ENCODE data around the gene ZDHHC12.
"Not testable (repeated sequence)": the region's sequence is repeated elsewhere in the genome, so short reads cannot be mapped to it uniquely, and the experiment has no call there.

The ZDHHC12 gene

GRCh38 chr9:128712451-128713410, 11.2 kb downstream of the ZDHHC12 start:
- no peak for DNase-seq (ENCODE audit: low read depth, low spot score)

- DNase-seq (ENCODE audit: low read depth, low spot score) = no peak
Measured at GRCh38 chr9:128707446-128707845, 16.5 kb downstream of the ZDHHC12 start.

DNA sequence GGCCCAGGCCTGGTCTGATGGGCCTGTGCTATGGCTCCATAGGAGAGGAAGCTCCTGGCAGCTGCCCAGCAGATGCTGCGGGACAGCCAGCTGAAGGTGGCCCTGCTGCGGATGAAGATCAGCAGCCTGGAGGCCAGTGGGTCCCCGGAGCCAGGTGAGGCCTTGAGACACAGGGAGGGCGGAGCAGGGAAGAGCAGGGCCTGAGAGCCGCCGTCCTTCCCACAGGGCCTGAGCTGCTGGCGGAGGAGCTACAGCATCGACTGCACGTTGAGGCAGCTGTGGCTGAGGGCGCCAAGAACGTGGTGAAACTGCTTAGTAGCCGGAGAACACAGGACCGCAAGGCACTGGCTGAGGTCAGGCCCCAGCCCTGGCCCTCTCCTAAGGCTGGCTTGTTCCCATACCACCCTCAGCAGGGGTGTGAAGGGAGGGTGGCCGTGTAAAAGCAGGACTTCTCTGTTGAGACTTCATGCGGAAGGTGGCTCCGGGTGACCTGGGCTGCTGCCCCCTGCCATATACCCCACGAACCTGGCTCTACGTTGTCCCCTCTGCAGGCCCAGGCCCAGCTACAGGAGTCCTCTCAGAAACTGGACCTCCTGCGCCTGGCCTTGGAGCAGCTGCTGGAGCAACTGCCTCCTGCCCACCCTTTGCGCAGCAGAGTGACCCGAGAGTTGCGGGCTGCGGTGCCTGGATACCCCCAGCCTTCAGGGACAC, 17.1 kb downstream of the ZDHHC12 start:
- no peak for DNase-seq (ENCODE audit: low read depth, low spot score)

DNA sequence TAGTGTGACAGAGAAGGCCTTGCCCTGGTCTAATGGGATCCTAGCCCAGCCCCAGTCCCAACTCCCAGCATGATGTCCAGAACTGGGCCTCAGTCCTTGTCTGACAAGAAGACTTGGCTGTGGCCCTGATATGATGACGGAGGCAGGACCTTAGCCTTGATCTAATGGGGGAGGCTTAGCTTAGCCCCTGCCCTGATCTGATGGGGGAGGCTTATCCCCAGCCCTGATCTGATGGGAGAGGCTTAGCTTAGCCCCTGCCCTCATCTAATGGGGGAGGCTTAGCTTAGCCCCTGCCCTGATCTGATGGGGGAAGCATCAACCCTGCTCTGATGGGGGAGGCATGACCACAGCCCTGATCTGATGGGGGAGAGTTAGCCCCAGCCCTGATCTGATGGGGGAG, 17.9 kb downstream of the ZDHHC12 start:
- DNase-seq (ENCODE audit: low read depth, low spot score) = no peak

DNA sequence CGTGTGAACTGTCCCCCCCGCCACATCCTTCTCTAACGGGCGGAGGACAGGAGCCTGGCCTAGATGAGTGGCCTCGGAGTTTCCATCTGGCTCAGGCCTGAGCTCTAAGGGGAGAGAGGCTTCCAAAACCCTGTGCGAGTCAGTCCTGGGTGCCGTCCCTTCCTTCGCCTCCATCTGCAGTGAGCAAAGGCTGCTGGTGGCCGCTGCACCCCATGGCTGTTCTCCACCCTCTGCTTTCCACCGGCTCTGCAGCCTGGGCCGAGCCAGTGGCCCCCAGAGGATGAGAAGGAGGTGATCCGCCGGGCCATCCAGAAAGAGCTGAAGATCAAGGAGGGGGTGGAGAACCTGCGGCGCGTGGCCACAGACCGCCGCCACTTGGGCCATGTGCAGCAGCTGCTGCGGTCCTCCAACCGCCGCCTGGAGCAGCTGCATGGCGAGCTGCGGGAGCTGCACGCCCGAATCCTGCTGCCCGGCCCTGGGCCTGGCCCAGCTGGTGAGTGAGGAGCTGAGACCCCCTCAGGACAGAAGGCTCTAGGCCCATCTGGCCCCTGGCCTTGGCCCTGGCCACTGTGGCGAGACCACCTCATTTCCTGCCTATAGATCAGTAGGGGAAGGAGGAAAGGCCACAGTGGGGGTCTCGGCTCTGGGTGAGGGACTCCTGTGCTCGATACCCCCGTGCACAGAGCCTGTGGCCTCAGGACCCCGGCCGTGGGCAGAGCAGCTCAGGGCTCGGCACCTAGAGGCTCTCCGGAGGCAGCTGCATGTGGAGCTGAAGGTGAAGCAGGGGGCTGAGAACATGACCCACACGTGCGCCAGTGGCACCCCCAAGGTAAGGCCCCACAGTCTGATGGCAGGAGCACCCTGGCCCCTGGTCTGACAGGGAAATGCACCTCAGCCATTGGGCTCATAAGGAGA, 18.6 kb downstream of the ZDHHC12 start:
- DNase-seq (ENCODE audit: low read depth, low spot score) = no peak

DNA sequence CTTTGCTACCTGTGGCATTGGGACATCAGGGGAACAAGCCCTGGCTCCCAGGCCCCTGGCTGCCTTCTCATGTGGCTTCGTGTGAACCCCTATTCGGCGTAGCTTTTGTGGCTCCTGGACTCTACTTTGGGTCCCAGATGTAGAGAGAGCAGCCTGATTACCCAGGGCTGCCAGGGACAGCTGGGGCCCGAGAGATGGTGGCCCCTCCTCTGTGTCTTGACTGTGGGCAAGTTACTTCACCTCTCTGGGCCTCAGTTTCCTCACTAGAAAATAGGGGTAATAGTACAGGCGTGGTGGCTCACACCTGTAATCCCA, 19.6 kb downstream of the ZDHHC12 start:
- no peak for DNase-seq (ENCODE audit: low read depth, low spot score)

DNA sequence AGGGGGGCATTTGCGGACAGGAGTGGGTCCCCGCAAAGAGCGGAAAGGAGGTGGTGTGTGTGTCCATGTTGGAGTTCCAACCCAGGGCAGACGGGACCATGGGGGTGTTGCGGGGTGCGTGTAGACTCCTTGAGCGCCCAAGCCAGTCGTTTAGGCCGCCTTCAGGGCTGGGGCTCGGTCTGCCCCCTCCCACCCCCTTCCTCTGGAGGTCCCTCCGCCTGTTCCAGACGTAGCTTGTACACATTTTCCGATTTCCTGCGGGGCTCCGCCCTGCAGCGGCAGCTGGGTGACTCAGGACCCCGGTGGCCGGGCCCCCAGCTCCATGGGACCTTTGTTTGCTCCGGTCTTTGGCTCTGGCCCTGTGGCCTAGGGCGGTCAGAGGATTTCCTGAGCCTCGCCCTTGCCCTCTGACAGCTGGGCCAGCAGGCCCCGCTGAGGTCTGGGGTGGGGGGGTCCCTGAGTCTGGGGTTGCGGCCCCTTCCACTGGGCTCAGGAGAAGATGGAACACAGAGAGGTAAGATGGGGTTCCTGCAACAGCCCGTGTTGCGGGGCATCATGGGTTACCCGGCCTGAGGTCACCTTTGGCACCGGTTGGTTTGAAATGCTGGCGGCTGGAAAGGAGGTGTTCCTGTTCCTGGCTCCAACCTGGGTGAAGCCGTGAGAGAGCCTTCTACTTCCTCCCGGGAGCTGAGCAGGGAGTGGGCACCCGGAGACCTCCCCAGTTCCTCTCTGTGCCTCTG, 20.1 kb downstream of the ZDHHC12 start:
- DNase-seq (ENCODE audit: low read depth, low spot score) = no peak

- DNase-seq (ENCODE audit: low read depth, low spot score) = no peak
Measured at GRCh38 chr9:128702949-128703615, 20.8 kb downstream of the ZDHHC12 start.

DNA sequence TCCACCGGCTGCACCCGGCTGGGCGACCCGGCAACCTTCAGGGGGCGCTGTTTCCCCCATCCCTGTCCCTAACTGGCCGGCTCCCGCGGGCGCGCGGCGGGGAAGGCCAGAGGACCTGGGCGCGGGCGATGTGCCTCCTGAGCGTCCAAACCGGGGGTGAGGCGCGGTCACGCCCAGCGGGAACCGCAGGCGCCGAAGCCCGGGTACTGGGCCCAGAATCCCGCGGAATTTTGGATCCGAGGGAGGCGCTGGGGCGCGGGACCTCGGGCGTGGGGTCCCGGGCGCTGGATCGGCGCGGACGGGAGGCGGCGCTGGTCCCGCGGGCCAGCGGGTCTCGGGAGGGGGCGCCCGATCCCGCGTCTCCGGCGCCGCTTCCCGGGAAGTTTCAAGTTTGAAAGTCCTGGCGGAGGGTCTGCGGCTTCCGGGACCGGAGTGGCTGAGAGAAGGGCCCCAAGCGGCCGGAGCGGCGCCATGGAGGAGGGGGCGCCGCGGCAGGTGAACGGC, 21.4 kb downstream of the ZDHHC12 start, which contains the start of gene PKN3:
Gene PKN3, plus strand, starts transcription at position 59 of the 504 bp plus-strand sequence. Its CDS starts 413 bp downstream, at position 472.
- no peak for DNase-seq (ENCODE audit: low read depth, low spot score)

DNA sequence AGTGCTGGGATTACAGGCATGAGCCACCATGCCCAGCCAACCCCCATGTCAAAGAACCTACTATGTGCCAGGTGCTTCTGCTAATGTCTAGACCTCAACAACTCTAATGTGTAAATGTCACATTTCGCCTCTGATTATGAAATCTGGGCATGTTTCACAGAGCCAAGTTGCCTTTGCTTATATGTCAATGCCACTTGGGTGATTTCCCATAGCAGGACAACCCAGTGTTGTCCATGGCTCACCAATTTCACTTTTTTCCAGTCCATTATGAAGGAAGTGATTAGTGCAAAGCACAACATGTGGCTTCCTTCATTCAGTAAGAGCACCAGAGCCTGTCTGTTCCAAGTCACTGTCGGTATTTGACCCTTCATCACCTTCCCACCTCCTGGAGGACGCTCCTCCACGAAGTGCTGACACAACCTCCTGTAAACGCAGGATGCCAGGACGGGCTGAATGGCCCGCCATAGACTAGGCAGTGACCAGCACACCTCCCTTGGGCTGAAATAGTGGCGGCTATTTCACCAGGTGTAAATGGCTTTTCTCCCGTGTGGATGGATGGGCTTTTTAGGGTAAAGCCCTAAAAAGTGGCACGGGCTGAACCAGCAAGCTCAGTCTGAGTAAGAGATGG, 22.6 kb downstream of the ZDHHC12 start:
- DNase-seq (ENCODE audit: low read depth, low spot score) = no peak

GRCh38 chr9:128699096-128699795, 24.7 kb downstream of the ZDHHC12 start:
- DNase-seq (ENCODE audit: low read depth, low spot score) = not testable (repeated sequence)

GRCh38 chr9:128696923-128697707, 26.8 kb downstream of the ZDHHC12 start:
- DNase-seq (ENCODE audit: low read depth, low spot score) = no peak

DNA sequence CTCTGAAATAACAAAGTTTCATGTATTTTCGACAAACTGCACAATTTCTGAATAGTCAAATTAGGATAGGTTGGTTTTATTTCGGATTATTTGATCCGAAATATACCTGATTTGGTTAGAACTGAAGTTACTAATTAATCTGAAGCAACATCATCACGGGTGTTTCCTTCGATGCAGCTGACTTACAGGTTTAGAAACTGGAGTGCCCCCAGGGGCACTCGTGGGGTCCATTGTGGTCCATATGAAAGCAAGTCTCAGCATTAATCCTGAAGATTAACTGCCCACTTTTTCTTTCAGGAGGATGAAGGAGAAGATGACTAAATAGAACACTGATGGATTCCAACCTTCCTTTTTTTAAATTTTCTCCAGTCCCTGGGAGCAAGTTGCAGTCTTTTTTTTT, 29.6 kb downstream of the ZDHHC12 start:
- DNase-seq (ENCODE audit: low read depth, low spot score) = no peak

- DNase-seq (ENCODE audit: low read depth, low spot score) = not testable (repeated sequence)
Measured at GRCh38 chr9:128693738-128694137, 30.2 kb downstream of the ZDHHC12 start.

DNA sequence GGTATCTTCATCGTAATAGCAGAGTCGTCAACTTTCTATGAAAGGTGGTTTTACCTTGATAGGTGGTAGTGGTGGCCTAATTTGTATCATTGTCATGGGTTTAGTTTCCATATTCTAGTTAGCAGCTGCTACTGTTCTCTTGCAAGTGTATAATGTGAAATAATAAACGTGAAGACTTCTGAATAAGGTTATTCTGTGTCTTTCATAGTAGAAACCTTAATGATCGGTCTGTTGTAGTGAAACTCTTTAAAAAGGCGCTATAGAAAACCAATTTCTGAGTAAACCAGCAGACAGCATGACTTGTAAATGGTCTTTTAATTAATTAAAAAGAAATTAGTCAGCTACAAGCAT, 33.3 kb downstream of the ZDHHC12 start:
- DNase-seq (ENCODE audit: low read depth, low spot score) = no peak

- no peak for DNase-seq (ENCODE audit: low read depth, low spot score)
Measured at GRCh38 chr9:128689820-128690683, 33.9 kb downstream of the ZDHHC12 start.

DNA sequence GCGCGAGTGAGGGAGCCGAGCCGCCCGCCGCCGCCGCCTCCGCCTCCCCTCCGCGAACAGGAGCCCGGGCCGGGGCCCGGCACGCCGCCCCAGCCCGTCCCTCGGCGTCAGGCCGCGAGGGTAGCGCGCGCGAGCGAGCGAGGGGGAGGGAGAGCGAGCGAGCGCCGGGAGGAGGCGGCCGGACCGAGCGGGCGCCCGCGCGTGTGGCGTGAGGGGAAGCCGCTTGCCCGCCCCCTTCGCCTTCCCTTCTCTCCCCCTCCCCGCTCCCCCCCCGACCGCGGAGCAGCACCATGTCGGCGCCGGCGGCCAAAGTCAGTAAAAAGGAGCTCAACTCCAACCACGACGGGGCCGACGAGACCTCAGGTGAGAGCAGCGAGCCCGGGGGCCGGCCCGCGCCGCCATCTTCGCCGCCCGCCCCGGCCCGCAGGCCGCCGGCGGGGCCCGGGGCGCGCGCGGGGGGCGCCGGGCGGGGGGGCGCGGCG, 34.6 kb downstream of the ZDHHC12 start:
- DNase-seq (ENCODE audit: low read depth, low spot score) = no peak

Data from iPS DF 19.7 (cell line).